HG02973 (cell line): ENCODE results near the gene PSME3IP1.
A peak's percentile ranks its signal among the peaks of the same experiment; 100 is the strongest.
"Not testable (repeated sequence)": the region's sequence is repeated elsewhere in the genome, so short reads cannot be mapped to it uniquely, and the experiment has no call there.

Experiments
- ATAC-seq: cut with Tn5 transposase; IDR thresholded peaks from one replicate; pipeline ENCODE4 v1.9.1; 2021; ENCODE audit warnings: moderate library complexity; ENCODE audit not compliant: unreplicated experiment

The PSME3IP1 gene

DNA sequence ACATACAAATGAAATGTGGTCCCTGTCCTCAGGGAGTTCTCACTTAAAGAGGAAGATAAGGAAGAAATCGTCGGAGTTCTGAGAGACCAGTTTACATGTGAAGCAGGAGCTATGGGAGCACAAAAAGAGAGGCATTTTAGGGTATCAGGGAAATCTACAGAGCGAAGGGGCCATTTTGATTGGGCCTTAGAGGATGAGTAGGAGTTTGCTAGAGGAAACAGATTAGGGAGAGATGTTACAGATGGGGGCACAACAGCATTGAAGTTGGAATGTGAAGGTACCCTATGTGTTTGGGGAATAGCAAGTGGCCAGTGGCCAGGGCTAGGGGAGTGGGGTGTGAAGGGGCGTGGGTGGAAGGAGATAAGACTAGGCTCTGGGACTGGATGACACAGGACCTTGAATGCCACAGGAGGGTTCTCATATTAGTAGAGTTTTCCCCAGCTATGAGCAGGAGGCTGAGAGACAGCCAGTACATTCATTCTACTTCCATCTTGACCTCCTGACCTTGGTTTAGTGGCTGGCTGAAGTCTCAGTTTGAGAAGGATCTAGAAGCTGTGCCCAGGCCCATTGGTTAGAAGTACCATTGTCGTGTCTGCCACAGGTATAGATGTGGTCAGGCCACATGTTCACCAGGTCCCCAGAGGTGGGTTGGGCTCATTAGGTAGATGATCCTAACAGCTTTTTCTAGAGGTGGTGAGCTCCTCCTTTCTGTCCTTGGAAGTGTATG is 58.6 kb downstream of the PSME3IP1 start:
- peak; percentile 58 for ATAC-seq

DNA sequence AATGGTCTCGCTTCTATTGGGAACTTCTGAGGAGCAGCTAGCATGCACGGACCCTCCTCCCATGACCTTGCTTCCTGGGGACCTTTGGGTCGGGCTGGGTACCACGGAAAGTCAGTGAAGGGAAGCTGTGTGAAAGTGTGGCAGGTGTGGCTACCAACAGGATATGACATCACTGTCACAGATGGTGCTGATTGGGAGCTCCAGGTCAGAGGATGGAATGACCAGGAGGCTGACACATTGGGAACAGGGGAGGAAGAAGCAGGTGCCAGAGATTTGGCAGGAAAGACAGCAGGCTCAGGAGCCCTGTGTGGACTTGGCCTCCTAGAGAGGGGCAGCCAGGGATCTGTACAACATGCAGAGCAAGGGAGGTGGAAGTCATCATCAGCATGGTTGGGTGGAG is 59.4 kb downstream of the PSME3IP1 start:
- ATAC-seq: no peak

DNA sequence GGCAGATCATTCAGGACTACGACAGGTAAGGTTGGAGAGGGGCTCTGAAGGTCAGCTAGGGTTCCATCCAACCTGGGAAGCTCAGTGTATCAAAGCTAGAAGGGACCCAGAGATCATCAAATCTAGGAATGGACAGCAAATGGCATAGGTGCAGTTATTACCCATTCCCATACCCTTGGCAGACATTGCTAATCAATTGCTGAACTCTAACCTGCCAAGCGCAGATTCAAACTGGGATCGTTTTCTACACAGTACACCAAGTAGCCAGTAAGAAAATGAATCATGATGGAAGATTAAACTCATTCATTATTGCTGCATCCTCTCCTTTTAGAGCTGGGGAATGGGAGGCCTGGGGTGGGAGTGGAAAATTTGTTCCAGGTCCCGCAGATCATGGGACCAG is 59.9 kb downstream of the PSME3IP1 start:
- ATAC-seq: no peak

DNA sequence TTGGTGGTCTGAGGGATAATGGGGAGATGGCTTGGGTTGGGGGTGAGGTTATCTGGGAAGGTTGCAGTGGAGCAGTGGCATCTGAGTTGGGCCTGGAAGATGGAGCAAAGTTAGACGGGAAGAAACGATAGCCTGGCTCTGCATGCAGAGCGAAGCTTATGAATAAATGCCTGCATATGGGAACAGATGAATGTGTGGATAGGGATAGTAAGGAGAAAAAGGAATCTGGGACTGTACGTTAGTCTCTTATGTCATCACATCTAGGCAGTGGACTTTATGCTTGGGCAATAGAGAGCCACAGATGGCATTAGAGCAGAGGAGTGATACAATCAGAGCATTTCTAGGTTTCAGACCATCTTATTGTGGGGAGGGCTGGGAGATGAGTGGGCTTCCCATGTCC is 60.5 kb downstream of the PSME3IP1 start:
- ATAC-seq: no peak

DNA sequence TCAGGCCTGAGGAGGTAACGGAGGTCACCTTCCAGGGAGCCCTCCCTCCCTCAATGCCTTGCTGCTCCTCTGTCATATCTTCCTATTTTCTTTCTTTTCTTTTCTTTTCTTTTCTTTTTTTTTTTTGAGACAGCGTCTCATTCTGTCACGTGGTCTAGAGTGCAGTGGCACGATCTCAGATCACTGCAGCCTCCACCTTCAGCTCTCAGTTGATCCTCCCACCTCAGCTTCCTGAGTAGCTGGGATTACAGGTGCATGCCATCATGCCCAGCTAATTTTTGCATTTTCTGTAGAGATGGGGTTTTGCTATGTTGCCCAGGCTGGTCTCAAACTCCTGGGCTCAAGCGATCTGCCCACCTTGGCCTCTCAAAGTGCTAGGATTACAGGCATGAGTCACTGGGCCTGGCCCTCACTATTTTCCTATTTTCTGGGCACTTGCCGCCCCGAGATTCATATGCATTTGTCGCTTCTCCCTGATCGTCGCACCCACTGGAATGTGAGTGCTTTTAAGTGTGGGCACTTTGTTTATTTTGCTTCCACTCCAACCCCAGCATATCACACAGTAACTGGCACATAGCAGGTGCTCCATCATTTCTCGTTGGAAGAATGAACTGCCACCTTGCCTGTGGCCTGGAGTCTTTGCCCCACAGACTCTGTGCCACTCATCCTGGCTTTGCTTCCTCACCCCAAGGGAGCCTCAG is 61.7 kb downstream of the PSME3IP1 start:
- no peak for ATAC-seq

DNA sequence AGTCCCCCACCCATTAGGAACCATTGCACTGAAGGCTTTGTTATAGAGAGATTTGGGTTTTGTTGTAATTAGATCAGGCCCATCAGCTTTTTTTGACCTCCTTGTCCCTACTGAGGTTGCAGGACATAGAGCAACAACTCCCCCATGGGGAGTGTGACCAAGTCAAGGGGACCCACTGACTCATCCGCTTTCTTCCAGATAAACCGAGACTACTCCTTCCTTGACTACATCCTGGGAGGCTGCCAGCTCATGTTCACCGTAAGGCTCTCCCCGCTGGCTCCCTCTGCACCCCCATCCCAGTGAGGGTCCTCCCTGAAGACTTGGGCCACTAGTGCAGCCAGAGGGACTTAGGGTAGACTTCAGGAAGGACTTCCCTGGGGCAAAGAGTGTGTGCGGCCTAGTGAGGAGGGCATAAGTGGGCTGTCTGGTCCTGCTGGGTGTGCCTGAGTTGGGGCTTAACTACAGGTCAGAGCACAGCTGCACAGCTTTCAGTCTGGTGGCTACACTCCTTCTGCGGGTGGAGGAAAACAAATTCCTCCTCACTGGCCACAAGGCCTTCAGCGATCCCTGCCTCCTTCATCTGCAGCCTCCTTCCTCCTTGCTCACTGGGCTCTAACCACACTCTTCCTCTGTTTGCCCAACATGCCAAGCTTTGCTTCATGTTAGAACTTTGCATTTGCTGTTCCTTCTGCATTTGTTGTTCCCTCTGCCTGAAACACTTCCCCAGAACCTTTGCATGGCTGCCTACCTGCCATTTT is 62.4 kb downstream of the PSME3IP1 start:
- no peak for ATAC-seq

DNA sequence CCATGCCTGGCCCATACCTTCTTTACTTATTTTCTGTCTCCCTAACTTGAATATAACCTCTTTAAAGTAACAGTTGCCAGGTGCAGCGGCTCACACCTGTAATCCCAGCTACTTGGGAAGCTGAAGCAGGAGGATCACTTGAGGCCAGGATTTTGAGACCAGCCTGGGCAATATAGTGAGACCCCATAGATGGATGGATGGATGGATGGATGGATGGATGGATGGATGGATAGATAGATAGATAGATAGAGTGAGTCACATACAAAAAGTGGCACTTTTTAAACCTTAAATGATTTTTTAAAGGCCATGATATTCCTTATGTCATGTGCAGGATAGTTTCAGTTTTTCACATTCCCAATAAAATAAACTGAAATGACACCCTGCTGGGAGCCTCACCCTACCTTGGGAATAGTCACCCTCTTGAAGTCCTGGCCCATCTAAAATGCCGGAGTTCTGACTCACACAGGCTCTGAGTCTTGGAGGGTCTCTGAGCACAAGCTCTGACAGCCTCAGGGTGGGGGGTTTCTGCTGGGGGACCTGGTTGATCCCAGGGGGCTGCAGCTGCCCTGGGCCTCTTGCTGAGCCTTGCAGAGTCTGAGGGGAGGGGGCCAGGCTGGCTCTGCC is 67.3 kb downstream of the PSME3IP1 start:
- no peak for ATAC-seq

DNA sequence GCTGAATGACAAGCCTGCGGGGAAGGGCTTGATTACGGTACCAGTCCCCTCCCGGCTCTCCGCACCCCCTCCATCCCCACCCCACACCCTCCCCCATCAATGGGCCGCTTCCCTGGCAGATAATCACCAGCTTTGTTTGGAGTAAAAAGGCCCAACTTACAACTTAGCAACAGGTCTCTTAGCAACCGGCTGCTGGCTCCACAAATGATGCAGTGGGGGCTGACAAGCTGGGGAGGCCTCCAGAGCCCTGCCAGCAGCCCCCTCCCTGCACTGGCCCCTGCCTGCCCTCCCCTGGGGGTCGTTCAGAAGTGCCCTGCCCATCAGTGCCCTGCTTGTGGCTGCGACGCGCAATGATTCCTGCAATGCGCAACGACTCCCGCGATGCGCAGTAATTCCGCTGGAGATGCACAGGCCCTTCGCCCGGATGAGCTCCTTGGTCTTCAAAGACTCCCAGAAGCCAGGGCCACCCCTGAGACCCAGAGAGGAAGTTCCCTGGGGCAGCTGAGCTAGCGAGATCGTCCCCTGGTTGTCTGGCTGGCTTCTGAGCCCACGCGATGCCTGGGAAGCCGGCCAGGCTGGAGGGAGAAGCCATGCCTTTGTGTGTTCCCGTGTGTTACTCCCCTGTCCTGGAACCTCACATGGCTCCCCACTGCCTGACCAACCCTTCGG is 70.2 kb downstream of the PSME3IP1 start:
- ATAC-seq: no peak

DNA sequence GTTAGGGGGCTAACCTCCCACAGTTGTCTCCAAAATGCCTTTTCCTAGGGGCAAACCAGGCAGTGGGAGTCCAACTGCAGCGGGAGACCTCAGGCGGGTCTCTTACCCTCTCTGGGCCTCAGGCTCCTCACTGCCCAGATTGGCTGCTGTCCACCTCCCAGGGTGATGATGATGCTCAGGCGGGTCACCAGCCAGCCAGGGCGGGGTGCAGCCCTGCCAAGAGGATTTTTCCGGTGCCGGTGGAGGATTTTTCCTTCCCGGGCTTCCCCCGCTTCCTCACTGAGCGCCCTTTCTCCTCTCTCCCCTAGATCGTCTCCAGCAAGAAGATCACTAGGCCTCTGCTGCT is 70.7 kb downstream of the PSME3IP1 start:
- no peak for ATAC-seq

DNA sequence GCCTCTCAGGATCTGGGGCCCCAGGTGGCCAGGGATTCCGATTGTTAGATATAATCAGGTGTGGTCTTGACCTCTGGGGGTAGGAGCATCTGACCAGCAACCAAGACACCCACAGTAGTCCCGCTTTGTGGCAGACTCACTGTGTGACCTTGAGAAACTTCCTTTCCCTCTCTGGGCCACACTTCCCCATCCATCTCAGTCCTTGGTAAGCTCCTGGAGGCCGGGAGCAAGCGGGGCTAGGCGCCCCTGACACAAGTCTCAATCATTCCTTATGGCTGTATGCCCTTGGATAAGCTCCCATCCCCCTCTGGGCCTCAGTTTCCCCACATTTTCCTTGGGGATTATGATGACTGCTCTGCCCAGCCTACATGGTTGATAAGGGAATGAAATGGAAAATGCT is 72.2 kb downstream of the PSME3IP1 start:
- ATAC-seq: no peak

DNA sequence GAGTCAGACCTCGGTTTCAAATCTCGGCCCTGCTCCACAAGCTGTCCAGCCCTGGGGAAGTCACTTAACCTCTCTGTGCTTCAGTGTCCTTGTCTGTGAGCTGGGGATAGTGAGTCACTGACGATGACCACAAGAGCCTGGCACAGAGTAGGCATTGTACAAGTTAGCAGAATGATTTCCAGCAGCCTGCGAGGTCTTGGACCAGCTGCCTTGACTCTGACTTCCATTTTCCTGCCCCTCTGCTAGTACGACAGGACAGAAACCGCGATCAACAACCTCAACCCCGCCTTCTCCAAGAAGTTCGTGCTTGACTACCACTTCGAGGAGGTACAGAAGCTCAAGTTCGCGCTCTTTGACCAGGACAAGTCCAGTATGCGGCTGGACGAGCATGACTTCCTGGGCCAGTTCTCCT is 72.8 kb downstream of the PSME3IP1 start:
- no peak for ATAC-seq

DNA sequence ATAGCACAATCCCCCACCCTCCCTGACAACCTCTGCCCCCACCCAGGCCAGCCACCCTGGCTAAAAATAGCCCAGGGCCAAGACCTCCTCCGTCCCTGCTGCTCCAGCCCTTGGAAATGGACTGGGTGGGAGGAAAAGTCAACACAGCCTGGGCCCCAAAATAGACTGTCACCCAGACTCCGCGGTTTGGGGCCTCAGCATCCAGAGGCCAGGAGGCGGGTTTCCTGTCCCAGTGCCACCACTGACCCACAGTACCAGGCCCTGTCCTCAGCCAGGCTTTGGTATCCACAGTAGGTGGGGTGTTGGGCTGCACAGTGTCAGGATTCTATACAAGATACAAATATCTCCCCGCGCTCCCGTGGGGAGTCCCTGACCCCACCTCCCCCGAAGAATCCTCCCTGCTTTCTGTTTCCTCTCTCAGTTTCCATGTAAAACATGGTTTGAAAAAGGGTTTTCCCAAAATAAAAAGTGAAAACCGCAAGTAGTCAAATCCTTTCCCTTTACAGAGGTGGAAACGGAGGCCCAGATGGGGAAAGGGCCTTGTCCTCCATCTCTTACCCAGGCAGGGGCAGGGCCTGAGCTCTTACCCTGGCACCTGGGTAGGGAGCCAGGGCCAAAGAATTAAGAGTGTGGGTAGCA is 73.3 kb downstream of the PSME3IP1 start:
- no peak for ATAC-seq

DNA sequence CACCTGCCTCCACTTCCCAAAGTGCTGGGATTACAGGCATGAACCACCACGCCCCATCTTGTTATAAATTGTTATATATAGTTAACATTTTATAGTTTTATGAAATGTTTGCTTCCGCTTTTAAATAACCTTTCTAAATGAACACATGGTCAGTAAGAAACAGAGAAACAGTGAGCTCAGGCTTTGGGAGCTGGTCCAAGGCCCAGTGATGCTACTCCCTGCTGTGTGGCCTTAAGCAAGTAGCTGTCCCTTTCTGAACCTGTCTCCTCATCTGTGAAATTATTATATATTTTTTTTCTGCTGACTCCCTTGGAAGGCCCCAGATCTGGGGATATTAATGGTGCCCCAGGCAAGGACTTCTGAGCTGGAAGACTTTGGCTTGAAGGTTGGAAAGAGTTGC is 74.4 kb downstream of the PSME3IP1 start:
- ATAC-seq: no peak

DNA sequence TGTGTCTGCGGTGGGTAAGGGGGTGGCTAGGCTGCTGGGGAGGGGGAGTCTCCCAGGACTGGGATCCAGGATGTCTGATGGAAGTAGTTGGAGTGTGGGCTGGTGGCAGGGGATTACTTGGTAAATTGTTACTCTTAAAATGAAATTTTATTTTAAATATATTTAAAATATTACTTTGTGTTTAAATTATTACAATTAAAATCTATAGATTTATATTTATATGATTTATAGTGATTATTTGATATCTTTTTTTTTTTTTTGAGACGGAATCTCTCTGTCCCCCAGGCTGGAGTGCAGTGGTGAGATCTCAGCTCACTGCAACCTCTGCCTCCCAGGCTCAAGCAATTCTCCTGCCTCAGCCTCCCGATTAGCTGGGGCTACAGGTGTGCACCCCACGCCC is 74.9 kb downstream of the PSME3IP1 start:
- ATAC-seq: no peak

DNA sequence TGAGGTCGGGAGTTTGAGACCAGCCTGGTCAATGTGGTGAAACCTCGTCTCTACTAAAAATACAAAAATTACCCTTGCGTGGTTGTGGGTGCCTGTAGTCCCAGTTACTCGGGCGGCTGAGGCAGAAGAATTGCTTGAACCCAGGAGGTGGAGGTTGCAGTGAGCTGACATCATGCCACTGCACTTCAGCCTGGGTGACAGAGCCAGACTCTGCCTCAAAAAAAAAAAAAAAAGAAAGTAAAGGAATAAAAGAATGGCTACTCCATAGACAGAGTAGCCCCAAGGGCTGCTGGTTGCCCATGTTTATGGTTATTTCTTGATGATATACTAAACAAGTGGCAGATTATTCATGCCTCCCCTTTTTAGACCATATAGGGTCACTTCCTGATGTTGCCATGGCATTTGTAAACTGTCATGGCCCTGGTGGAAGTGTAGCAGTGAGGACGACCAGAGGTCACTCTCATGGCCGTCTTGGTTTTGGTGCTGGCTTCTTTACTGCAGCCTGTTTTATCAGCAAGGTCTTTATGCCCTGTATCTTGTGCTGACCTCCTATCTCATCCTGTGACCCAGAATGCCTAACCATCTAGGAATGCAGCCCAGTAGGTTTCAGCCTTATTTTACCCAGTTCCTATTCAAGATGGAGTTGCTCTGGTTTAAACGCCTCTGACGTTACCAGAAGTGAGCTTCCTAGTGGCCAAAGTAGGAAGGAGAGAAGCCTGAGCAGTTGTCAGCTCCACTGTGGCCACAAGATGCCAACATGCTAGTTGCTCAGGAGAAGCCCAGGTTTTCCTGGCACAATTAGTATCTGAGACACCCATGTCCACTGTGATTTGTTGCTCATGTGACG is 76.4 kb downstream of the PSME3IP1 start:
- ATAC-seq: not testable (repeated sequence)

DNA sequence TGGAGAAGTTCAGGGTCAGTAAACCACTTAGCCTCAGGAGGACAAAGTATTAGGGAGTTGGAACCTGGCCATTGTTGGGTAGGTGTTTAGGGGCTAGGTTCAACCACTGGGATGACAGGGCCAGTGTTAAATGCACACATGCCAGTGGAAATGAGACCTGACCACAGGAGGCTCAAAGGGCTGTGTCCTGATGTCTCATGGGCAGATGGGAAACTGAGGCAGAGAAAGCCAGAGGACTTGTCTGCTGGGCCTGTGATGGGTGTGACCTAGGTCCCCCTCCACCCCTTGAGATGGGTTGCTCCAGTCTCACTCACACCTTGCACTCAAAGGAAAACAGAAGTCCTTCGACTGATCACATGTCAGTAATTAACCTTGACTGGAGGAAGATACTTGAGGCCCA is 77.4 kb downstream of the PSME3IP1 start:
- ATAC-seq: no peak

DNA sequence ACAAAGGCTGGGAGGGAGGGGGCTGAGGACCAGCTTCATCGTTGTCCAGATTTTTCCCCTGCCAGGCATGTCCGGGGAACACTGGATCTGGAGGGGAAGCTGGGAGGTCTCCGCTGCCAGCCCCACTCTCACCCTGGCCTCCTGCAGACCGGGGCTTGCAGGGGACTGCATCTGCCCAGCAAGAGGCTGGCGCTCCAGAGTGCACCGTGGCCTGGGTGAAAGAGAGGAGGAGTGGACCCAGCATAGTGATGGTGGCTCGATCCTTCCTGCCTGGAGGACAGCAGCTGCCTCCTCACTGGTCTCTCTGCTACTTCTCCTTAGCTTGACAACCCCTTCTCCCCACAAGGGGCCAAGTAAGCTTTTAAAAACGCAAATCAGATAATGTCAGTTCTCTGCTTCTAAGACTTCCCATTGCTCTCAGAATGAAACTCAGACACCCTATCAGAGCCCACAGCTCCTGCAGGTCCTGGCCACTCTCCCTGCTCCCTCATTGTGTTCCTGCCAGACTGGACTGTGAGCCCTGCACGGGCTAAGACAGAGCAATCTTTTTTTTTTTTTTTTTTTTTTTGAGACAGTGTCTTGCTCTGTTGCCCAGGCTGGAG is 78.4 kb downstream of the PSME3IP1 start:
- no peak for ATAC-seq

DNA sequence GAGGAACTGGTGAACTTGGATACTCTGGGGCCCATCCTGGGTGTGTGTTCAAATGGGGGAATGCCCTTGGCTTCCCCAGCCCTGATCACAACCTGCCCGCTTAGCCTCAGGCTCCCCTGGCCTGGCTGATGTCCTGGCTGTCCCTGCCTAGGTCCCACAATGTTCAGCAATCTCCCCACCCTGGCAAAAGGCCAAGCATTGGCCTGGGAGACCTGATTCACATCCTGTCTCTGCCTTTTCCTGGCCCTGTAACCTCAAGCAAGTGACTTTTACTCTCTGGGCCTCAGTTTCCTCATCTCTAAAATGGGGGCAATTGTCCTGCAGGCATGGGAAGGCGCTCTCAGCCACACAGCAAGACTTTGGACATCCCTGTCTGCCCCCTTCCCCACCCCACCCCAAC is 79.1 kb downstream of the PSME3IP1 start:
- ATAC-seq: no peak

DNA sequence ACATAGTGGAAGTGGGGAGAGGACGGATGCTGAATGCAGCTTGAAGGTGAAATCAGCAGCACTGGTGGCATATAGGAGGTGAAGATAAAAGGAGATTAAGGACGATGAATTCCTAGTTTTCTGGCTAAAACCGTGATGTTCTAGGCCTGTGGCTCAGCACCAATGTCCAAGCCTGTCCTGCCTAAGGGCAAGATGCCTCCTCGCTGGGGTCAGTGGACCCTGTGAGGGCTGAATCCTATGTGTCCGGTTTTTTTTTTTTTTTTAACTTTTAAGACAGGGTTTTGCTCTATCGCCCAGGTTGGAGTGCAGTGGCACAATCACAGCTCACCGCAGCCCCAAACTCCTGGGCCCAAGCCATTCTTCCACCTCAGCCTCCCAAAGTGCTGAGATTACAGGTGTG is 80.7 kb downstream of the PSME3IP1 start:
- ATAC-seq: no peak
